ENCODE measurements around the gene RANBP10. TPM values are rescaled to one million over a fixed set of nuclear protein-coding genes. Genes with fewer than 3 reads are reported as not detected.

Gene RANBP10
- total and polyA plus RNA-seq, 2 experiments from 2014 or later, result 8.0 to 13.6 TPM

DNA sequence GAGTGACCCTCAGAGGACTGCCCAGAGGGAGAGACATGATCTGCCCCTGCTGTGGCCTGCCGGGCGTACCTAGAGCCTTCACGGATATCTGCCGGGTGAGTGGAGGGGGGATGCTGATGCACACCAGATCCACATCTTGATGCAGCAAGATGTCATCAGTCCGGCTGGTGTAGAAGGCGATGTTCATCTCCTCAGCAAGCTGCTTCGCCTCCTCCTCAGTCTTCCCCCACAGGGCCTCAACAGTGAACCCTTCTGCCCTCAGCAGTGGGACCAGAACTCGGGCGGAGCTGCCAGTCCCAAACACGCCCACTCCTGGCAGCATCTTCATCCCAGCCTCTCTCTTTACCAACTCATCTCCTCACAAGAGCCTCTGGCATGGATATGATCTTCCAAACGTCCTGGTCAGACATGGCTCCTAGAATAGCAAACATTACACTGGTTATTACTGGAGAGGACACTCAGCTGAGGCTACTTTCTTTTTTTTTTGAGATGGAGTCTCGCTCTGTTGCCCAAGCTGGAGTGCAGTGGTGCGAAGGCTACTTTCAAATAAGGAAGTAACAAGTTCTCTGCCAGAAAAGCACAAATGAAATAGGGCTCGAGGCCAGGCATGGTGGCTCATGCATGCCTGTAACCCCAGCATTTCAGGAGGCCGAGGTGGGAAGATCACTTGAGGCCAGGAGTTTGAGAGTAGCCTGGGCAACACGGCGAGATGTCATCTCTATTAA is 120.8 kb downstream of the RANBP10 start:
- DNase-seq (ENCODE audit: low read depth in 1 of 2, low spot score in 1 of 2), result no peak
- no peaks in the 10 kb centered on the region for H3K9me3 ChIP-seq (ENCODE audit: low read depth)
- no peak overlapping the region for H3K4me3 ChIP-seq
- no peaks in the 10 kb centered on the region for H3K36me3 ChIP-seq
- H3K27ac ChIP-seq, result no peak overlapping the region
- H3K27me3 ChIP-seq, result peaks cover 89% of the 10 kb centered on the region
- TF ChIP-seq, protein P1, sequence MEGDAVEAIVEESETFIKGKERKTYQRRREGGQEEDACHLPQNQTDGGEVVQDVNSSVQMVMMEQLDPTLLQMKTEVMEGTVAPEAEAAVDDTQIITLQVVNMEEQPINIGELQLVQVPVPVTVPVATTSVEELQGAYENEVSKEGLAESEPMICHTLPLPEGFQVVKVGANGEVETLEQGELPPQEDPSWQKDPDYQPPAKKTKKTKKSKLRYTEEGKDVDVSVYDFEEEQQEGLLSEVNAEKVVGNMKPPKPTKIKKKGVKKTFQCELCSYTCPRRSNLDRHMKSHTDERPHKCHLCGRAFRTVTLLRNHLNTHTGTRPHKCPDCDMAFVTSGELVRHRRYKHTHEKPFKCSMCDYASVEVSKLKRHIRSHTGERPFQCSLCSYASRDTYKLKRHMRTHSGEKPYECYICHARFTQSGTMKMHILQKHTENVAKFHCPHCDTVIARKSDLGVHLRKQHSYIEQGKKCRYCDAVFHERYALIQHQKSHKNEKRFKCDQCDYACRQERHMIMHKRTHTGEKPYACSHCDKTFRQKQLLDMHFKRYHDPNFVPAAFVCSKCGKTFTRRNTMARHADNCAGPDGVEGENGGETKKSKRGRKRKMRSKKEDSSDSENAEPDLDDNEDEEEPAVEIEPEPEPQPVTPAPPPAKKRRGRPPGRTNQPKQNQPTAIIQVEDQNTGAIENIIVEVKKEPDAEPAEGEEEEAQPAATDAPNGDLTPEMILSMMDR (IDR thresholded peaks at IDR 0.05; ENCODE audit: low read depth, low read length), result no peak
- H3K4me1 ChIP-seq (ENCODE audit: low read depth), result no peaks in the 10 kb centered on the region

DNA sequence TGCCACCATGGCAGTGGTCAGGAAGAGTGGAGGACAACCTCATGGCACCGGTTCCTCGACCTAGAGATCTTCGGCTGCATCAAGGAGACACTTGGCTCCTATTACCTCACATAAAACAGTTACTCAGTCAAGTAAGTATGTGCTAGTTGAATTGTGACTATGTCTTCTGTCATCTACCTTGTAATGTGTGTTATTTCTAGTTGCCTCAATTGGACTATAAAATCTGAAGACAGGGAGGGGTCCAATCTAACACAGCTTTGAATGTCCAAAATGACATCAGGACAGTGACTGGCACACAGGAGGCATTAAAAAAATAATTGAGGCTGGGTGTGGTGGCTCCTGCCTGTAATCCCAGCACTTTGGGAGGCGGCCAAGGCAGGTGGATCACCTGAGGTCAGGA is 122.6 kb downstream of the RANBP10 start:
- Histone ChIP-seq H3K27me3 (peaks cover 88% of the 10 kb centered on the region), H3K27ac (no peak overlapping the region), H3K9me3 (ENCODE audit: low read depth) (no peaks in the 10 kb centered on the region), H3K36me3 (no peaks in the 10 kb centered on the region), H3K4me3 (no peak overlapping the region), H3K4me1 (ENCODE audit: low read depth) (no peaks in the 10 kb centered on the region)
- DNase-seq (ENCODE audit: low read depth in 1 of 2, low spot score in 1 of 2), result no peak
- TF ChIP-seq, protein P1 (IDR thresholded peaks at IDR 0.05; ENCODE audit: low read depth, low read length), result no peak

DNA sequence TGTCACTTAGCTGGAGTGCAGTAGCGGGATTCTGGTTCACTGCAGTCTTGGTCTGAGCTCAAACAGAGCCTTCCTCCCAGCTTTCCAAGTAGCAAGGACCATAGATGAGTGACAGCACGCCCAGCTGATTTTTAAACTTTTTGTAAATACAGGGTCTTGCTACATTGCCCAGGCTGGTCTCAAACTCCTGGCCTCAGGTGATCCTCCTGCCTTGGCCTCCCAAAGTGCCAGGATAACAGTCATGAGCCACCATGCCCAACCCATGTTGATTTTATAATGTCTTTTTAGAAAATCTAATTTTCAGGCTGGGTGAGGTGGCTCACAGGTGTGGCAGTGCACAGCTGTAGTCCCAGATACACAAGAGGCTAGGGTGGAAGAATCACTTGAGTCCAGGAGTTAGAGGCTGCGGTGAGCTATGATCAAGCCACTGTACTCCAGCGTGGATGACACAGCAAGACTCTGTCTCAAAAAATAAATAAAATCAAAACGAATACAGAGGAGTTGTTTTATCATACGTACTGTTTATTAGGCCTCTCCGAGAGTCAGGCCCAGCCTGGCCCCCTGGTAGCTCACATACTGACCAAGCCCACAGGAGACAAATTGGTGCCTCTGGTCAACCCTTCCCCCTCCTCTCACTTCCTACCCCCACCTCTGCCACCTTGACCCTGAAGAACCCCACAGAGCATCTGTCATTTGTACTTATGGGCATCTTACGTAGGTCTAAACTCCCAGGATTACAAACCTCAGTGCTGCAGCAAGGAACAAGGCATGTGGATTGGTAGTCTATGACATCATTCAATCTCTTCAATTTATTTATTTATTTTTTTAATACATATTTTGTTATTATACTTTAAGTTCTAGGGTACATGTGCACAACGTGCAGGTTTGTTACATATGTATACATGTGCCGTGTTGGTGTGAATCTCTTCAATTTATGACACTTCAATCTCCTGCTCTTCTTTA is 126.1 kb downstream of the RANBP10 start:
- Histone ChIP-seq H3K27ac (no peak overlapping the region), H3K9me3 (ENCODE audit: low read depth) (no peaks in the 10 kb centered on the region), H3K4me1 (ENCODE audit: low read depth) (no peaks in the 10 kb centered on the region), H3K4me3 (no peak overlapping the region), H3K36me3 (no peaks in the 10 kb centered on the region), H3K27me3 (peaks cover 96% of the 10 kb centered on the region)
- TF ChIP-seq, protein P1 (IDR thresholded peaks at IDR 0.05; ENCODE audit: low read depth, low read length), result no peak
- DNase-seq (ENCODE audit: low read depth in 1 of 2, low spot score in 1 of 2), result no peak

DNA sequence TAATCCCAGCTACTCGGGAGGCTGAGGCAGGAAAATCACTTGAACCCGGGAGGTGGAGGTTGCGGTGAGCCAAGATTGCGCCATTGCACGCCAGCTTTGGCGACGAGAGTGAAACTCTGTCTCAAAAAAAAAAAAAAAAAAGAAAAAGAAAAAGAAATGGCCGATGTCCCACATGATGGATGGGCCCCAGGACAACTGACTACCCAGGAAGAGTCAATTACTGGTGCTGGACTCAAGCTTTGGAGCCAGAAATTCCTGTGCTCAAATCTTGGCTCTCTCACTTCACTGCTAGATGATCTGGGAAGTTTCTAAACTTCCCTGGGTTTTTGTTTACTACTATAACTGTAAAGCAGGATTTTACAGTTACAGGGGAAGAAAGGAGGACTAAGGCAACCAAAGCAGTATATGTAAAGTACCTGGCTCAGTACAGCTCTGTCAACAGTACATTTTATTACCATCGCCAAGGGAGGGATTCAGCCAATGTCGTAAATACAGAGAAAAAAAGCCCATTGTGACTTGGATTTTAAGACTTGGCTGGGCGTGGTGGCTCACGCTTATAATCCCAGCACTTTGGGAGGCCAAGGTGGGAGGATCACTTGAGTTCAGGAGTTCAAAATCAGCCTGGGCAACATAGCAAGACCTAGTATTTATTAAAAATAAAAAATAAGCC is 127.9 kb downstream of the RANBP10 start:
- no peak for DNase-seq (ENCODE audit: low read depth in 1 of 2, low spot score in 1 of 2)
- H3K4me3 ChIP-seq, result no peak overlapping the region
- H3K9me3 ChIP-seq (ENCODE audit: low read depth), result no peaks in the 10 kb centered on the region
- TF ChIP-seq, protein P1 (IDR thresholded peaks at IDR 0.05; ENCODE audit: low read depth, low read length), result no peak
- no peaks in the 10 kb centered on the region for H3K4me1 ChIP-seq (ENCODE audit: low read depth)
- peaks cover 97% of the 10 kb centered on the region for H3K27me3 ChIP-seq
- no peaks in the 10 kb centered on the region for H3K36me3 ChIP-seq
- H3K27ac ChIP-seq, result no peak overlapping the region

DNA sequence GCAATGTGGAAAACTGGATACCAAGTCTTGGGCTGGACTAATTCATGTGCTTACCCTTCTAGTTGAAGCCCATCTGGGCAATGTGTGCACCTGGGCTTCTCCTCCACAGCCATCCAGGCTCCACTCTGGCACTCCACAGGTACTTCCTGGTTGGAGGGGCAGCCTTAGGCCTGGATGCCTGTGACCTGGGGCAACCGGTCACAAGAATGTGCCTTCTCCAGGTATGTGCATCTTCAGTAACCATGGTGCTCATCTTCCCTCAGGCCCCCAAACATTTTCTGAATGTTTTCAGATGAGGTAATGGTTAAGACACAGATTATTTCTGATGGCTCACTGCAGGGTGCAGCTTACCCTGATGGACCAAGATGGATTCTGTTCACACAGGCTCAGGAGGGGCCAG is 128.6 kb downstream of the RANBP10 start:
- no peaks in the 10 kb centered on the region for H3K4me1 ChIP-seq (ENCODE audit: low read depth)
- no peak overlapping the region for H3K27ac ChIP-seq
- H3K9me3 ChIP-seq (ENCODE audit: low read depth), result no peaks in the 10 kb centered on the region
- no peak for DNase-seq (ENCODE audit: low read depth in 1 of 2, low spot score in 1 of 2)
- no peaks in the 10 kb centered on the region for H3K36me3 ChIP-seq
- H3K4me3 ChIP-seq, result no peak overlapping the region
- TF ChIP-seq, protein P1 (IDR thresholded peaks at IDR 0.05; ENCODE audit: low read depth, low read length), result no peak
- H3K27me3 ChIP-seq, result peaks cover 96% of the 10 kb centered on the region

All from cardiac muscle cell (in vitro differentiated cells and primary cell).